Hepatocyte (in vitro differentiated cells): ENCODE data around the gene CCDC3.

Experiments
- CTCF ChIP-seq: fragments of 200-600 bp; sonication (generic); IDR thresholded peaks from 2 replicates; pipeline ENCODE4 v1.5.1; 2016; ENCODE audit warnings: antibody characterized with exemption, mild to moderate bottlenecking; ENCODE audit not compliant: poor library complexity
- EZH2 ChIP-seq: fragments of 200-600 bp; sonication (generic); IDR thresholded peaks from 2 replicates; pipeline ENCODE4 v1.6.1; 2016; ENCODE audit warnings: antibody characterized with exemption, mild to moderate bottlenecking, borderline replicate concordance

GRCh38 chr10:13016426-13016825, 14.9 kb upstream of the CCDC3 start:
- no peak for TF ChIP-seq CTCF
- no peak for TF ChIP-seq EZH2
